Erythroblast (primary cell): ENCODE results near the gene RRP36.
"Not testable (repeated sequence)": the region's sequence is repeated elsewhere in the genome, so short reads cannot be mapped to it uniquely, and the experiment has no call there.

Experiments used
- DNase-seq, 2 experiments: peaks; one replicate each; lab custom pipeline; 2025; lab: John Stamatoyannopoulos, UW
- GATA1 ChIP-seq: IDR thresholded peaks from 2 replicates; pipeline ENCODE4 v1.6.1; 2011; ENCODE audit warnings: low read depth, mild to moderate bottlenecking, control low read depth, low read length, moderate library complexity
- POLR2A ChIP-seq: IDR thresholded peaks from 2 replicates; pipeline ENCODE4 v1.6.1; 2011; ENCODE audit warnings: mild to moderate bottlenecking, low read length

RRP36 gene

GRCh38 chr6:42988486-42989020, 32.9 kb upstream of the RRP36 start:
- TF ChIP-seq GATA1 = no peak
- TF ChIP-seq POLR2A = no peak
- DNase-seq = no peak

DNA sequence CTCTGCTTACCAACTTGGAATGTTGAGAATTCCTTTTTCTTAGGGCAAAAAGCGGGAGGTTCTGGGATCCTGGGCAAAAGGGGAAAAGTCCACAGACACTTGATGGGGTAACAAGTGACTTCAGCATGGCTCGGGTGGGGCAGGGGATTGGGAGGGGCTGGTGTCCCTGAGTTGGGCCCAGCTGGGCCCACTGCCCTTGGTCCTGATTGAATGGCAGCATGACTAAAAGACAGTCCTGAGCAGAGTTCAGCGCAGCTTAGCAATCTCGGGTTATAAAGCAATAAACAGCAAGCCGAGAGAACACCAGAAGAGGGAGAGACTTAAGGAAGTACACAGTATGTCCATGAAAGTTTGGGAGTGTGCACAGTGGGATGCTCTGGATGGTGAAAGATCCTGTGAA, 31.5 kb upstream of the RRP36 start:
- DNase-seq = no peak
- TF ChIP-seq POLR2A (no peak), GATA1 (no peak)

DNA sequence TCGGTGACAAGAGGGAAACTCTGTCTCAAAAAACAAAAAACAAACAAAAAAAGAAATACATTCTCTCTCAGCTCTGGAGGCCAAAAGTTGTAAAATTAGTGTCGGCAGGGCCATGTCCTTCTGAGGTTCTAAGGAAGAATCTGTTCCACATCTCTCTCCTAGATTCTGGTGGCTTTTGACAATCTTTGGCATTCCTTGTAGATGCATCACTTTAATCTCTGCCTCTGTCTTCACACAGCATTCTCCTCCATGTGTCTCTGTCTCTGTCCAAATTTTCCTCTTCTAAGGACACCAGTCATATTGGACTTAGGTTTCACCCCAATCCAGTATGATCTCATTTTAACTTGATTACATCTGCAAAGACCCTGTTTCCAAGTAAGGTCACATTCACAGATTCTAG, 28.0 kb upstream of the RRP36 start:
- TF ChIP-seq POLR2A (no peak), GATA1 (no peak)
- no peak for DNase-seq

DNA sequence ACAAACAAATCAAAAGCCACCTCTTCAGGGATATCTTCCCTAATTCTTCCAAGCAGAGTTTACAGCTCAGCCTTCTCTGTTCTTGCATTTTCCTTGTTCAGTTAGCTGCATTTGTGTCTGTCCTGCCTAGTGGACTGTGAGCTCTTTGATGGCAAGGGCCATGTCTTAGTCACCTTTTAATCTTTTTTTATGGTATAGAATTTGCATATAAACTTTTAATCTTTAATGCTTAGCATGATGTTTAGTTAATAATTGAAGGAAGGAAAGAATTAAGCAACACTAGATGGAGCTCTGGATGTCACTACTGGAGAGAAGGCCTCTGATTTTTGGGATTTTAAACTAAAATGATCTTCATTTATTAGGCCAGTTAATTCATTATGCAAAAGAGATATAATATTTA, 24.9 kb upstream of the RRP36 start:
- TF ChIP-seq GATA1 (no peak), POLR2A (no peak)

GRCh38 chr6:42998205-42998604, 23.2 kb upstream of the RRP36 start:
- DNase-seq = not testable (repeated sequence)

More for the DNA sequence above, 24.9 kb upstream of the RRP36 start:
- no peak for DNase-seq

DNA sequence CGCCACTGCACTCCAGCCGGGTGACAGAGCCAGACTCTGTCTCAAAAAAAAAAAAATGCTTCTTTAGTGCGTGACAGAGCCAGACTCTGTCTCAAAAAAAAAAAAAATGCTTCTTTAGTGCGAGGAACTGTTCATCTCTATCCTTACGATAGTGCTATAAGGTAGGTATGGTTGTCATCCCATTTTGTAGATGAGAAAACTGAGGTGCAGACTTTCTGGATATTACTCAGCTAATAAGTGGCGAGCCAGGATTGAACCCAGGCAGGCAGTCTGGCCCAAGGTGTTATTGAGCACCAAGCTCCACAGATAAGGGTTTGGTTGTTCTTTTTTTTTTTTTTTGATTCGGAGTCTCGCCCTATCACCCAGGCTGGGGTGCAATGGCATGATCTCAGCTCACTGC, 19.6 kb upstream of the RRP36 start:
- no peak for TF ChIP-seq POLR2A
- TF ChIP-seq GATA1 = no peak
- DNase-seq = no peak

DNA sequence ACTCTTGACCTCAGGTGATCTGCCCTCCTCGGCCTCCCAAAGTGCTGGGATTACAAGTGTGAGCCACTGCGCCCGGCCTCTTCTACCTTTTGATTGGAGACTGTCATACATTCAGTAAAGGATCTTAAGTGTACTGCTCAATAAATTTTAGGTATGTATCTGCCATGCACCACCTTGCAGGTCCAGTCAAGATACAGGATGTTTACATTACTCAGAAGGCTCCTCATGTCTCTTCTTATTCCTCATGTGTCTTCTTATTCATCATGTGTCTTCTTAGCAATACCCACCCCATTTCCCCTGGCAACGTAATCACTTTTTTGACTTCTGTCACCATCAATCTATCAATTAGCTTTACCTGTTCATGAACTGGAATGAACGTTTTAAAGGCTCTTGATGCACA, 15.6 kb upstream of the RRP36 start:
- no peak for TF ChIP-seq POLR2A
- no peak for TF ChIP-seq GATA1
- DNase-seq = no peak

GRCh38 chr6:43006251-43006650, 15.2 kb upstream of the RRP36 start:
- no peak for TF ChIP-seq GATA1
- no peak for TF ChIP-seq POLR2A
- no peak for DNase-seq

- DNase-seq = no peak
- TF ChIP-seq GATA1 = no peak
- TF ChIP-seq POLR2A = no peak
Measured at GRCh38 chr6:43007126-43007525, 14.3 kb upstream of the RRP36 start.

DNA sequence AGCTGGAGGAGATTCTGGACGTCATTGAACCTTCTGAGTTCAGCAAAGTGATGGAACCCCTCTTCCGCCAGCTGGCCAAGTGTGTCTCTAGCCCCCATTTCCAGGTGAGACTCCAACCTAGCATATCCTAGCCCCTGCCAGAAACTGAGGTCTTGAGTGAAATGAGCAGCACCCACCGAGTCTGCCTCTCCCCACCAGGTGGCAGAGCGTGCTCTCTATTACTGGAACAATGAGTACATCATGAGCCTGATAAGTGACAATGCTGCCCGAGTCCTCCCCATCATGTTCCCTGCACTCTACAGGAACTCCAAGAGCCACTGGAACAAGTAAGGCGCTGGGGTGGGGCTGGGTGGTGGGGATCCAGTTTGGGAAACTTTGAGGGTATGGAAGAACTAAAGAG, 12.3 kb upstream of the RRP36 start:
- peak; percentile 63 to 67 for DNase-seq
- TF ChIP-seq GATA1 (no peak), POLR2A (no peak)

GRCh38 chr6:43011207-43011606, 10.2 kb upstream of the RRP36 start:
- TF ChIP-seq GATA1 = no peak
- TF ChIP-seq POLR2A = no peak
- DNase-seq = no peak

- DNase-seq = no peak
- no peak for TF ChIP-seq GATA1
- TF ChIP-seq POLR2A = no peak
Measured at GRCh38 chr6:43012364-43012763, 9.1 kb upstream of the RRP36 start.

DNA sequence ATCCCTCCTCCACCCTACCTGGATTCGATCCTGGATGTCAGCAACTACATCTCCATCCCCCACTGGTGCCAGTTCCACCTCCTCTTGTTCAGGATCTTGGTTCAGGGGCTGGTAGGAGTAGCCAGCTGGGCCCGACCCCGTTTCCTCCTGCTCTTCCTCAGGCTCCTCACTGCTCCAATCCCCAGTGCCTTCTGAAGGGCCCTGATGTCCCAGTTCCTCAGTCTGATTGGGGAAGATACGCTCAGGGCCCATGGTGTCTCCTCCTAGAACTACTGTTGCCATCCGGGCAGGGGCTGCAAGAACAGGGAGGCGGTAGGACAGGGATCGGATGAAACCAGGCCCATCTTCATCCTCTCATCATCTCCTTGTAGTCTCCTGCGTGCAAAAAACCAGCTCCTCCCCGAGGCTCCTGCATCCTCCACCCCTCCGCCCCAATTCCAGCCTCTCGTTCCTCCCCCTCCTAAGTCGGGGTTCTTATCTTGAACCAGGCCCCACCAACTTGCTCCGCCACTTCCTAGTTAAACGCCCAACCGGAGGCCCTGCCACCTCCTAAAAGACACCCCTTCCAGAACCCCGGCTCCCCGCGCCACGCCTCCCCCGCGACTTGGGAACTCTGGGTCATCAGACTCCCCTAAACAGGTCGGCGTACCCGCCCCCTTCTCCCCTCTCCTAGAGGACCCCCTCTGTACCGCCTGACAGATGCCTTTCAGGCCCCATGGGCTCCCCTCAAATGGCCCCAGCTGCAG, 8.2 kb upstream of the RRP36 start:
- DNase-seq = peak; percentile 88

DNA sequence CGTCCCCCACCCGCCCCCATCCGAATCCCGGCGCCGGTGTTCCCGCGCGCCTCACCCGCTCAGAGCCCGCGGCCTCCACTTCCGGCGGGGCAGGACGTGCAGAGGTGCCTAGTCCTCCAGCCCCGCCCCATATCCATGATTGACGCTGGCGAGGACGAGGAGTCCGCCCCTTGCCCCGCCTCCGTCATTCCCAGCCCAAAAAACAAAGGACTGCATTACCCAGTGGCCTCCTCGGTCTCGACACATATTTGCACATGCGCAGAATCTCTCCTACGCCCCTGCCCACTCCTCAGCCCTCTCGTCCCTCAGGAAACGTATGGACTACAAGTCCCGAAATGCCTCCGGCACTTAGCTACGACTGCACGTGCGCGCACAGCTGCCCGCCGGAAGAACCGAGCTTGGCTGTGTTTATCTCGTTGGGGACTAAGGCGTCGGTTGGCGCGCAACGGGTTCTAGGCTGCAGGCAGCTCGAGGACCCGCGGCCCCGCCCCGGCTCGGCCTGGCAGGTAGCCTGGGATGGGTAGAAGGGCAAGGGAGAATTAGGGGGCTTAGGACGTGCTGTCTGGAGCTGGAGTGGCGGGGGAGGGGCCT, 7.5 kb upstream of the RRP36 start, which contains the start of the genes KLHDC3 and MEA1:
TSS of gene KLHDC3 (plus strand) at position 407 of the 591 bp plus-strand sequence. CDS start 2,944 bp downstream, outside the sequence.
TSS of gene MEA1 (minus strand) at position 104 of the 591 bp plus-strand sequence. CDS start 133 bp downstream, outside the sequence.
- TF ChIP-seq GATA1 (no peak), POLR2A (peak; percentile 74)
- DNase-seq = peak; percentile 99 to 100

More for the DNA sequence above, 8.2 kb upstream of the RRP36 start:
- TF ChIP-seq GATA1 = no peak
- TF ChIP-seq POLR2A = no peak
